PFSK-1 (cell line): ENCODE measurements around the gene THYN1.

Experiments
- POLR2AphosphoS5 ChIP-seq: IDR thresholded peaks from 2 replicates; pipeline ENCODE4 v1.6.1; 2012; ENCODE audit warnings: low read depth, mild to moderate bottlenecking, control low read depth, low read length, moderate library complexity
- TAF1 ChIP-seq: IDR thresholded peaks from 2 replicates; pipeline ENCODE4 v1.6.1; 2012; ENCODE audit warnings: low read length, control low read depth, borderline replicate concordance; ENCODE audit not compliant: insufficient read depth

GRCh38 chr11:134236834-134237556 is 16.2 kb downstream of the THYN1 start:
- TF ChIP-seq TAF1 = no peak
- no peak for TF ChIP-seq POLR2AphosphoS5
